HG03060 (cell line): ENCODE measurements around the gene IQSEC3.
"Not testable (repeated sequence)": the region's sequence is repeated elsewhere in the genome, so short reads cannot be mapped to it uniquely, and the experiment has no call there.

Experiments
- ATAC-seq: cut with Tn5 transposase; IDR thresholded peaks from one replicate; pipeline ENCODE4 v1.9.1; 2021; ENCODE audit warnings: low read depth, moderate number of reproducible peaks; ENCODE audit not compliant: unreplicated experiment

IQSEC3 gene

GRCh38 chr12:51962-52361, 14.6 kb upstream of the IQSEC3 start:
- ATAC-seq: not testable (repeated sequence)

- ATAC-seq: not testable (repeated sequence)
Measured at GRCh38 chr12:52902-53734, 13.4 kb upstream of the IQSEC3 start.

DNA sequence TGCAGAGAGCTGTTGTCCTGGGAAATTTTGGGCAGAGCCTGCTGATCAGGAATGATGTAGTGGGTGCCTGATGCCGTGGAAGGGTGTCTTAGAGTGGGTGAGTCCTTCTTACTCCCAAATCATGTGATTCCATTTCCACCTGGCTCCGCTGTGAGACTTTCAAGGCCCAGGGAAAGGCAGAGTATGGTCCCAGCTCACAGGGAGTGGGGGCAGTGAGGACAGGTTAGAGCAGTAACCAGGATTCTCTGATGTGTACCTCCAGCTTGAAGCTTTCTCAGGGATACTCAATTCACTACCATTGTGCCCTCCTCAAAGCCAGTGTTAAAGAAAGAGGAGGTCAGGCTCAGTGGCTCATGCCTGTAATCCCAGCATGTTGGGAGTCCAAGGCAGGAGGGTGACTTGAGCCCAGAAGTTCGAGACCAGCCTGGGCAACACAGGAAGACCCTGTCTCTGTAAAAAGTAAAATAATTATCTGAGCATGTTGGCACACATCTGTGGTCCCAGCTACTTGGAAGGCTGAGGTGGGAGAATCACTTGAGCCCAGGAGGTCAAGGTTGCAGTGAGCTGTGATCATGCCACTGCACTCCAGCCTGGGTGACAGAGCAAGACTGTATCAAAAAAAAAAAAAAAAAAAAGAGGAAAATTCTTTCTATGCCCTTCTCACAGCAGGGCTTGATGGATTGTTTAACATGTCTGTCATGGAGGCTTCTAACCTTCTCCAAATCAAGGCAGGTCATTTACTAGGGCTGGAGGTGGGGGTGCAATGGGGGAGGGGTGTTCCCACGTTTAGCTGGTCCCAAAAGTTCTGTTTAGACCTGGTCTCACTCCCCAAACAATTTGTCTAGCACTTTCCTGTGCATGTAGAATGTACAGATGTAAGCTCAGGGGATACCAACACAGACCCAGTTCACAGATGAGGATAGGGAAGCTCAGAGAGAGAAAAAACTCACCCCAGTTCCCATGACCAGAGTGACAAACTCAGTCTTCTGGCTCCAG, 12.5 kb upstream of the IQSEC3 start:
- ATAC-seq: no peak

DNA sequence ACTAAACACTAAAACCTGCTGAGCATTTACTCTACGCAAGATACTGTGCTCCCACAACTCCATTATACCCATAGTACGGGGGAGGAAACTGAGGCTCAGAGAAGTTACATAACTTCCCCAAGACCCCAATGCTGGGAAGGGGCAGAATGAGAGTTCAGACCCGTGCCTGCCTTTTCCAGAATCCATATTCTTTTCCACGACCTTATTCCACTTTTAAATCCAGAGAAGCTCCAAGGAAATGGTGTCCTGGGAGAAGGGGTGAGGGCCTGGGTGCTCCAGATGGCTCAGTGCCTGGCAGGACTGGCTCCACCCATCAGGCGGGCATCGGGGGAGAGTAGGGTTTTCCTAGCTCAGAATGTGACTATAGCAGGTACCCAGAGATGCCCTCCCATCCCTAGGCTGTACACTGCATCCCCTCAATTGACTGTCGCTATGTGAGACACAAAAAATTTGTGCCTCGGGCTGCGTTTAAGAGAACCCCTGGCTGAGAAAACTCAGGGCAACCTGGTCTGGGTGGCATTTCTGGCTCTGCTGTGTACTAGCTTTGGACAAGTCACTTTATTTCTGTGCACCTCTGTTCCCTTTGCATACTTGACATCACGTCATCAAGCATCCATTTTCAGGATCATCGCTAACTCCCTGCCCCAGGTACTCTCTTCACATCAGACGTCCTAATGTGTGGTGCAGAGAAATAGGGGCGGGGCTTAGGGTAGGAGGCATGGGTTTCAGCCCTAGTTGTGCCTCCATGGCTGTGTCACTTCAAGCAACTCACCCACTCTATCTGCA, 11.6 kb upstream of the IQSEC3 start:
- ATAC-seq: no peak

DNA sequence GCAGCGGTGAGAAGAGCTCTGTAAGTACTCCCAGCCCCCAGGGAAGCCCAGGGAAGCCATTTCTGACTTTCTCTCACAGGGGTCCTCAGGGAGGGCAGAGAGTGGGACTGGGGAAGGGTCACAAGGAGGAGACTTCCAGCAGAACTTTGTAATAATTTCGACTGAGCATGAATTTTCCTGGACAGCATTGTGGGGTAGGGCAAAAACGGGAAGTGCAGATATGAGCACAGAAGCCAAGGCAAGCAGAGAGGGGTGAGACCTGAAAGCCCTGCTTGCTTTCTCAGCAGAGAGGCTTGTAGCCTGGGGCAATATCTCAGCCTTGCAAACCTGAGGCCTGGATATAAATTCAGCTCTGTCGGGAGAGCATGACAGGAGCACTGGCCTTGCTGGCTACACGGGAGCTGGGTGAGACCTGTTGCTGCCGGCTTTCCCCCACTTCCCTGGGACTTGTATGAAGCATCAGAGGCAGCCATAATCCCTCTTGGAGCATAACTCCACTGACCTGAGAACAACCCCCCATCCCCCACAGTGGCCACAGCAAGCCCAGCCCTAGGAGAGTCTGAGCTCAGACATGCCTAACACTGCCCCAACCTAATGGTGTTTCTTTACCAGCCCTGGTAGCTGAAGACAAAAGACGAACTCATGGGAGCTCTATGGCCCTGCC, 9.8 kb upstream of the IQSEC3 start:
- ATAC-seq: no peak

GRCh38 chr12:57539-57938, 9.0 kb upstream of the IQSEC3 start:
- no peak for ATAC-seq

- no peak for ATAC-seq
Measured at GRCh38 chr12:58832-59231, 7.7 kb upstream of the IQSEC3 start.

DNA sequence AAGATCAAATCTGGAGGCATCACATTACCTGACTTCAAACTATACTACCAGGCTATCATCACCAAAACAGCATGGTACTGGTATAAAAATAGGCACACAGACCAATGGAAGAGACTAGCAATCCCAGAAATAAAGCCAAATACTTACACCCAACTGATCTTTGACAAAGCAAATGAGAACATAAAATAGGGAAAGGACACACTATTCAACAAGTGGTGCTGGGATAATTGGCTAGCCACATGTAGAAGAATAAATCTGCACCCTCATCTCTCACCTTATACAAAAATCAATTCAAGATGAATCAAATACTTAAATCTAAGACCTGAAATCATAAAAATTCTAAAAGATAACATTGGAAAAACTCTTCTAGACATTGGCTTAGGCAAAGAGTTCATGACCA, 4.7 kb upstream of the IQSEC3 start:
- not testable (repeated sequence) for ATAC-seq

DNA sequence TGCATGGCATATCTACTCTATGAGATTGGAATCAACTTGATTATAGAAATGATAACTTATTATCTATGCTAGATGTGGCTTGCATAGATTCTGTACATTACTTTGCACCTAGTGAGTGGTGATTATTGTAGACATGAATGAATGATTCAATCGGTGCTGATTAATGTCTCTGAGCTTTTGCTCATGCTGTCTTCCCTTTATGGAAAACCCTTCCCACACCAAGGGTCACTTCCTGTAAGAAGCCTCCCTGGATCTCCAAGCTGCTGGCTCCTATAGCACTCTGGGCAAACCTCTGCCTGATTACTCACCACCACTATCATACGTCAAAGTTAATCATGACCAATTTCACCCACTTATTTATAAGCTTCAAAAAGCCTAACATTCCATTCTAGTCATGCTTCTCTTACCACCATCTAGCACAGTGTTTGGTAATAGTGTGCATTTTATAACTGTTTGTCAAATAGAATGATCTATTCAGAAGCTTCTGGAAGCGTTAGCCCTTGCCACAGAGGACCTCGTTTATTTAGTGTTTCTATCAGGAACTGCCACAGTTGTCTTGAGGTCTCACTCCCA, 990 bp upstream of the IQSEC3 start:
- ATAC-seq: not testable (repeated sequence)

DNA sequence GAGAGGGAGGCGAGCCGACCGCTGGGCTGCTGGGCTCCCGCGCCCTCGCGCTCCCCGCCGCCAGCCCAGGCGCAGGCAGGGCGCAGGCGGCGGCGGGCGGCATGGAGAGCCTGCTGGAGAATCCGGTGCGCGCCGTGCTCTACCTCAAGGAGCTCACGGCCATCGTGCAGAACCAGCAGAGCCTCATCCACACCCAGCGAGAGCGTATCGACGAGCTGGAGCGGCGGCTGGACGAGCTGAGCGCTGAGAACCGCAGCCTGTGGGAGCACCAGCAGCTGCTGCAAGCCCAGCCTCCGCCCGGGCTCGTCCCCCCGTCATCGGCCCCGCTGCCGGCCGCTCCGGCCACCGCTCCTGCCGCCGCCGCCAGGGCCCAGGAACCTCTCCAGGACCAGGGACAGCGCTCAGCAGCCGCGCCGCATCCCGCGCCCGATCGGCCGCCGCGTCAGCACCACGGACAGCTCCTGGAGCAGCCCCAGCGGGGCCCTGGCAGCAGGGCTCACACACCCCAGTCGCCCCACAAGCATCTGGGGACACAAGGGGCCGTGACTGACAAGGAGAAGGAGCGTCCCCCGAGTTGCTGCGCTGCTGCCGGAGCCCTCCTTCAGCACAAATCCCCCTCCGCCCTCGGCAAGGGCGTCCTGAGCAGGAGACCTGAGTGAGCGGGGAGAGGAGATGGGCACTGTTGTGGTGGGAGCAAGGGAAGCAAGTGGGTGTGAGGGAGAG, 376 bp downstream of the IQSEC3 start:
- not testable (repeated sequence) for ATAC-seq

- ATAC-seq: not testable (repeated sequence)
Measured at GRCh38 chr12:69677-70076, 3.1 kb downstream of the IQSEC3 start.

DNA sequence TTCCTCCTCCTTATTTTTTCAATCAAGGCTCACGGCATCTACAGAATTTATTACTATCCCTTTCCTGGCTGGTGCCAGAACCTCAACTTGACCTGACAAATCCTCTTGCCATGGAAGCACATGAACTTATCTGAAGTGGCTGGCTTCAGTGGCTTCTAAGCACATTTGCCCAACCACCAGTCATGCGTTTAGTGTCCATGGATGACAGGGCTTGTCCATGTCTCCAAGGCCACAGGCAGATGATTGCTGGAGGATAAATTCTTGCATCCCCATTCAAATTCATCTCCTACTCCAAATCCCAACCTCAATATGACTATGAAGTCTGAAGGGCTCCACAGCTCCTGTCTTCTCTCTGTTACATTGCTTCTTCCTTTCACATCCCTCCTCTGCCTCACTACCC, 4.0 kb downstream of the IQSEC3 start:
- ATAC-seq: not testable (repeated sequence)

GRCh38 chr12:72018-72417, 5.5 kb downstream of the IQSEC3 start:
- ATAC-seq: not testable (repeated sequence)

DNA sequence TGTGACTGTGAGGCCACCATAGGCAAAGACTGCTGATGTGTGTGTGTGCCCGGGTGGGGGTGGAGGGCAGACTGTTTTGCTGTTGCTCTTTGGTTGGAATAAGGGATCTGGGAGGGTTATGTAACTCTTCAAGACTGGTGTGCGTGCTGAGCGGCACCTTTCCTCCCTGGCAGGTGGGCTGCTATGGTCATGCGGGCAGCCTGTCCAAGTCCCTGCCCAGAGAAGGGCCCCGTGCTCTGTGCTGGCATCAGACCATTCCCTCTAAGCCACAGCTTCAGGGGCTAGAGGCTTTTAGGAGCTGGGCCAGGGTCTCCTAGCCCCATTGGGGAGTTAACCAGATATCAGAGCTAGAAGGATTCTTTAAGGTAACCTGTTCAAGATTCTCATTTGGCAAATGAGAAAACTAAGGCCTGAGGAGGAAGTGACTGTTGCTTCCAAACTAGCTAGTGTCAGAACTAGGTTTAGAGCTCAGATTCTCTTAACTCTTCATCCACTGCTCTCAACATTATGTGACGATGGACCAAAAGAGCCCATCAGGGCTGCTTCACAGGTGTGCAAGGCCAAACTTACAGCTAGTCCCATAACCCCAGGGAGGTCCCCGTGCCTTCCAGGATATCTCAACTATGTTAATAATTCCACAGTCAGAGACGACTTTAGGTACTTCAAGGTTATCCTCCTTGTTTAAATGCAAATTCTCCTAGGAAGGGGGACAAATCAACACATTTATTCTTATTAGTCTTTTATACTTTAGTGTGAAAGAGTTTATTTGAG, 8.0 kb downstream of the IQSEC3 start:
- ATAC-seq: not testable (repeated sequence)

DNA sequence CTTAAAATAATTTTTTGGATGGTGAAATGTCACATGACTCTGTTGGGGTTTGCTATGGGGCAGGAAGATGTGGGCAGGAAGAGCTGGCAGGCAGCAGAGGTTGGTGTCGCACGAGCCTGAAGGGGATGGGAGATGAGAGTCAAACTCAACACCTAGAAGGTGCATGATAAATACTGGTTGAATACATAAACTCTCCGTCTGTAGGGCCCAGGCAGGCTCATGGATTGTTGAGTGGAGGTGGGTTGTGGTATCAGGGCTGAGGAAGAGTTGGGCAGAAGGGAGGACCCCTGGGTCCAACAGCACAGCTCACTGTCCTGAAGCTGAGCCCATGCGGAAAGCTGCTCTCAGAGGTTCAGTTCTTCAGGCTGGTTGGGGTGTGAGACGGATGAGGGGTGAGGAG, 9.0 kb downstream of the IQSEC3 start:
- not testable (repeated sequence) for ATAC-seq

- ATAC-seq: not testable (repeated sequence)
Measured at GRCh38 chr12:76102-76501, 9.5 kb downstream of the IQSEC3 start.

GRCh38 chr12:76551-76950, 10.0 kb downstream of the IQSEC3 start:
- not testable (repeated sequence) for ATAC-seq

DNA sequence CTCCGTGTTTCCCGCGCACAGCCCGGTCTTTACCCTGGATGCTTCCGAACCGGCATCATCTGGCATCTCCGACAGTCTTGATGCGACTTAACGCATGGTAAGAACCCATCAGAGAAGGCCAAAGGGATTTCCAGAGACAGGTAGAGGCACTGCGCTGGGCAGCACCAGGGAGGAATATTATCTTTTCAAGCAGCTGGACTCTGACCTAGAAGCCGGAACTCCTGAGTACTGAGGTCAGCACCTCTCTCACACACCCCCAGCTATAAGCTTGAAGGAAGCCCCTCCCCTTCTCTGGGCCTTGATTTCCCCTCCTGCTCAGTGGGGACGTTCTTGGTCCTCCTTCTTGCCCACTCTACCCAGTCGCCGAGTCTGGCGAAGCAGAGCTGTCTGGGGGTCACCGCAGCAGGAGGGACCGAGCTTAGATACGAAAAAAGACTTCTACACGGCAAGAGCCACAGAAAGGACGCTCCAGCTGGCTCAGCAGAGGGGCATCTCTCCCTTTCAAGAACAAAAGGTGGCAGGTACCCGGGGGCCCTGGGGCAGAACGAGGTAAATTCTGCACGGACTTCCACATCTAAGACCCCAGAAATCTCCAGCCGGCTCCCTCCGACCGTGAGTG, 10.6 kb downstream of the IQSEC3 start:
- not testable (repeated sequence) for ATAC-seq
